GM23248 (cell line): ENCODE results near the gene PLEKHG3. TPM values are rescaled to one million over a fixed set of nuclear protein-coding genes. Genes with fewer than 3 reads are reported as not detected.
"Not testable (repeated sequence)": the region's sequence is repeated elsewhere in the genome, so short reads cannot be mapped to it uniquely, and the experiment has no call there.

Source experiments
- DNase-seq: peaks from one replicate; pipeline ENCODE4 v3.0.0-alpha.2; 2015
- H2AFZ ChIP-seq: fragments of 200-600 bp; sonication (generic); 2 replicates; pipeline ENCODE4 v1.6.1; 2016; ENCODE audit warnings: antibody characterized with exemption
- H3F3A ChIP-seq: fragments of 200-600 bp; sonication (generic); 2 replicates; pipeline ENCODE4 v1.6.1; 2016; ENCODE audit warnings: mild to moderate bottlenecking, antibody characterized with exemption, mixed run types; ENCODE audit not compliant: insufficient read depth
- H3K27ac ChIP-seq: fragments of 200-600 bp; sonication (generic); 2 replicates; pipeline ENCODE4 v1.5.1; 2016; ENCODE audit warnings: mild to moderate bottlenecking
- H3K27me3 ChIP-seq: fragments of 200-600 bp; sonication (generic); replicated peaks from 2 replicates; pipeline ENCODE4 v1.6.1; 2016; ENCODE audit warnings: mild to moderate bottlenecking; ENCODE audit not compliant: insufficient read depth
- H3K36me3 ChIP-seq: fragments of 200-600 bp; sonication (generic); 2 replicates; pipeline ENCODE4 v1.6.1; 2016; ENCODE audit warnings: low read depth, mild to moderate bottlenecking
- H3K4me1 ChIP-seq: fragments of 200-600 bp; sonication (generic); 2 replicates; pipeline ENCODE4 v1.6.1; 2016; ENCODE audit warnings: mild to moderate bottlenecking; ENCODE audit not compliant: insufficient read depth
- H3K4me2 ChIP-seq: fragments of 200-600 bp; sonication (generic); one replicate; pipeline ENCODE4 v1.6.1; 2016; ENCODE audit warnings: mild to moderate bottlenecking; ENCODE audit not compliant: unreplicated experiment
- H3K4me3 ChIP-seq: fragments of 200-600 bp; sonication (generic); 2 replicates; pipeline ENCODE4 v1.5.1; 2016; ENCODE audit warnings: mild to moderate bottlenecking
- H3K79me2 ChIP-seq: fragments of 200-600 bp; sonication (generic); 2 replicates; pipeline ENCODE4 v1.6.1; 2016; ENCODE audit warnings: mild to moderate bottlenecking; ENCODE audit not compliant: insufficient read depth
- H3K9ac ChIP-seq: fragments of 200-600 bp; sonication (generic); 2 replicates; pipeline ENCODE4 v1.6.1; 2016; ENCODE audit warnings: mild to moderate bottlenecking
- H3K9me2 ChIP-seq: fragments of 200-600 bp; sonication (generic); 2 replicates; pipeline ENCODE4 v1.6.1; 2016; ENCODE audit warnings: mixed run types, mild to moderate bottlenecking, moderate library complexity; ENCODE audit not compliant: insufficient read depth
- H3K9me3 ChIP-seq: fragments of 200-600 bp; sonication (generic); one replicate; pipeline ENCODE4 v1.6.1; 2017; ENCODE audit warnings: low read depth
- H4K20me1 ChIP-seq: fragments of 200-600 bp; sonication (generic); 2 replicates; pipeline ENCODE4 v1.6.0; 2016; ENCODE audit not compliant: insufficient read depth
- EZH2 ChIP-seq: fragments of 200-600 bp; sonication (generic); IDR thresholded peaks from 2 replicates; pipeline ENCODE4 v1.6.1; 2018; ENCODE audit warnings: antibody characterized with exemption, mild to moderate bottlenecking; ENCODE audit not compliant: insufficient read depth, poor library complexity, severe bottlenecking
- EZH2phosphoT487 ChIP-seq: fragments of 200-600 bp; sonication (generic); IDR thresholded peaks from 2 replicates; pipeline ENCODE4 v1.6.1; 2018; ENCODE audit warnings: antibody characterized with exemption, moderate library complexity, mild to moderate bottlenecking, low read depth; ENCODE audit not compliant: insufficient read depth
- WGBS, 2 experiments: methylation state at CpG; one replicate each; pipeline ENCODE4 v1.1.6; 2015 to 2017; ENCODE audit warnings: low lambda C conversion rate in 2 of 2, low coverage in 1 of 2; ENCODE audit errors: missing lambda C conversion rate in 2 of 2; 5-methylcytosine and 5-hydroxymethylcytosine counted together
- in situ Hi-C: fragments of 300-500 bp; cut with MboI; formaldehyde crosslinking; loops from 2 replicates; pipeline ENCODE4 v1.15.0; 2020
- polyA plus RNA-seq: library from polyadenylated mRNA; unstranded; fragments of >200 nt; fragmentation: Nextera tagmentation; extraction: Ambion mirVana; gene quantifications from 2 replicates; pipeline ENCODE4 v1.2.1, GENCODE V29; 2016
- total RNA-seq: library from RNA; depleted of rRNA; stranded (reverse); fragments of >200 nt; shearing (Covaris generic); gene quantifications from 2 replicates; pipeline ENCODE4 v1.2.3, GENCODE V29; 2014; rRNA removed

PLEKHG3 gene
- total RNA-seq (4.6 and 6.9 TPM in 2 replicates), polyA plus RNA-seq (2.1 and 2.4 TPM in 2 replicates)

DNA sequence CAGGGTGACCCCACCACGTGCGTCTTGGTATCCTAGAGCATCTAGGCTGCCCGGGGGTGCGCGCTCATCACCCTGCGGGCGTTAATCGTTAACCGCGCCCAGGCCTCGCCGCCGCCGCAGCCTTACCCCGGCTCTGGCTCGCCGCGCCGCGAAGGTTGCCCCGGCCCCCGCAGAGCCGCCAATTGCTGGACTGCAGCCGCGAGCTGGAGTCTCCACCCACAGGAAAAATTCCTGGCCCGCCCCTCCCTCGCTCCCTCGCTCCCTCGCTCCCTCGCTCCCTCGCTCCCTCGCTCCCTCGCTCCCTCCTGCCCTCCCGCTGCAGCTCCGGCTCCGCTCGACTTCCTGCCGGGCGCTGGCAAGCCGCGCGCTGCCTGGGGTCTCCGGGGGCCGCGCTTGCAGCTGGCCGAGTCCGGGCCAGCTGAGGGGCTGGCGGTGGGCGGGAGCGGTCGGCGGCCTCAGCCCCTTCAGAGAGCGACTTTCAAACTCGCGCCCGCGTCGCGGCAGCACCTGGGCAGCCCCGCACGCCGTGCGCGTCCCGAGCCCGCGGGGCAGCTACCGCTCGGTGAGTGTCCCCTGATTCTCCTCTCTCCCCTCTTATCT is at the start of gene PLEKHG3:
TSS of gene PLEKHG3 (plus strand) at position 282 of the 600 bp plus-strand sequence. CDS start 23,208 bp downstream, outside the sequence.
- H3K4me1 ChIP-seq = peaks cover 10% of the 10 kb centered on the region
- in situ Hi-C loops = no loop called here
- peak within 1 kb of the TSS; percentile 91 for H2AFZ ChIP-seq
- DNase-seq = peak; percentile 82
- no peaks in the 10 kb centered on the region for H4K20me1 ChIP-seq
- no peaks in the 10 kb centered on the region for H3K9me3 ChIP-seq
- H3K4me2 ChIP-seq = peak within 1 kb of the TSS; percentile 92
- H3K9ac ChIP-seq = peak within 1 kb of the TSS; percentile 74
- no peaks in the 10 kb centered on the region for H3K36me3 ChIP-seq
- peaks cover 11% of the 10 kb centered on the region; the same call in 1 of the 2 replicates for H3K27me3 ChIP-seq
- H3K4me3 ChIP-seq = peak within 1 kb of the TSS; percentile 89
- 1 to 2% methylated on average over 56 to 67 of the region's 69 CpGs for WGBS, 2 experiments
- H3K27ac ChIP-seq = no peak within 1 kb of the TSS
- no peaks in the 10 kb centered on the region for H3K79me2 ChIP-seq
- TF ChIP-seq EZH2 (no peak), EZH2phosphoT487 (no peak)
- no peaks in the 10 kb centered on the region for H3K9me2 ChIP-seq
- peaks cover 3% of the 10 kb centered on the region; the same call in 1 of the 2 replicates for H3F3A ChIP-seq

DNA sequence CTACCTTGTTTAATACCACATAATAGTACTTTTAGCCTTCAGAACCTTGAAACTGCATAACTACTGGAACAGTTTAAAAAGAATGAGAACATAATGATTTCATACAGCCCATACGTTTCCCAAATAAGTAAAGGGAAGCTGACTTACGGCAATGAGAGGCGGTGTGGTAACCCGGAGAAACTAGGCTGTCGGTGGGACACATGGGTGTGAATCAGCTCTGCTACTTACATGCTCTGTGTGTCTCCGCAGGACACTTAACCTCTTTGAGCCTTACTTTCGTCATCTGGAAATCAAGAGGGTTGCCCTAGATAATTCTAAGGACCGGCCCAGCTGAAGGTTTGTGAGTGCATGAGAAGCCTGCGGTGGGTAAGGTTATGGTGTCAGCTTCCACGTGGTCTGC is 49.3 kb upstream of the PLEKHG3 start:
- peaks cover 35% of the 10 kb centered on the region for H3K4me1 ChIP-seq
- H3K27me3 ChIP-seq = no peaks in the 10 kb centered on the region
- H4K20me1 ChIP-seq = no peaks in the 10 kb centered on the region
- peak overlapping the region; percentile 31 for H3K4me2 ChIP-seq
- no peaks in the 10 kb centered on the region for H3K9me3 ChIP-seq
- no peaks in the 10 kb centered on the region for H3K36me3 ChIP-seq
- H3K4me3 ChIP-seq = no peak overlapping the region
- peak overlapping the region; percentile 39; the same call in 1 of the 2 replicates for H3K9ac ChIP-seq
- 66 to 72% methylated on average over 10 of the region's 10 CpGs for WGBS, 2 experiments
- no peak for TF ChIP-seq EZH2phosphoT487
- TF ChIP-seq EZH2 = no peak
- in situ Hi-C loops = no loop called here
- DNase-seq = peak; percentile 30
- no peaks in the 10 kb centered on the region for H3K9me2 ChIP-seq
- H3K27ac ChIP-seq = peak overlapping the region; percentile 78
- no peaks in the 10 kb centered on the region for H3K79me2 ChIP-seq
- H3F3A ChIP-seq = peaks cover 22% of the 10 kb centered on the region
- no peak overlapping the region for H2AFZ ChIP-seq

DNA sequence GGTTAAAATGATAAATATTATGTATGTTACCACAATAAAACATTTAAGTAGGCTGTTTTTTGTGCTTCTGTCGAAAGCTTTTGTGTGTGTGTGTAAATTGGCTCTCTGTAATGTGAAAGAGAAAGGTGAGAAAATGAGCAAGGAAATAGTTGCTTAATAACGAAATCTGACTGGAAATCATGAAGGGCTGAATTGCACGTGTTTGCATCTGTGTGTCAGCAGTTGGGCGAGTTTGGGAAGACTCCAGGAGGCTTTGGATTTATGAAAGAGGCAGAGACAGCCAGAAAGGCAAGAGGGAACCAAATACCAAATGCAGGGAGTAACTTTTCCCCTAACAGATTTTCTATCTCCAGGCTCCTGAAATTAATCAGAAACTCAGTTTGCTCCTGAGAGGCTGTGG is 47.2 kb upstream of the PLEKHG3 start:
- H2AFZ ChIP-seq = peak overlapping the region; percentile 41; the same call in 1 of the 2 replicates
- in situ Hi-C loops = no loop called here
- H3K4me3 ChIP-seq = peak overlapping the region; percentile 23
- H4K20me1 ChIP-seq = no peaks in the 10 kb centered on the region
- peak overlapping the region; percentile 59 for H3K9ac ChIP-seq
- peak overlapping the region; percentile 75 for H3K27ac ChIP-seq
- H3K4me2 ChIP-seq = peak overlapping the region; percentile 38
- H3K9me2 ChIP-seq = no peaks in the 10 kb centered on the region
- no peaks in the 10 kb centered on the region for H3K27me3 ChIP-seq
- peaks cover 35% of the 10 kb centered on the region for H3K4me1 ChIP-seq
- H3K79me2 ChIP-seq = no peaks in the 10 kb centered on the region
- TF ChIP-seq EZH2phosphoT487 (no peak), EZH2 (no peak)
- WGBS, 2 experiments = 5 to 6% methylated on average over 4 of the region's 4 CpGs
- no peaks in the 10 kb centered on the region for H3K9me3 ChIP-seq
- no peaks in the 10 kb centered on the region for H3K36me3 ChIP-seq
- peaks cover 22% of the 10 kb centered on the region for H3F3A ChIP-seq
- DNase-seq = peak; percentile 94

DNA sequence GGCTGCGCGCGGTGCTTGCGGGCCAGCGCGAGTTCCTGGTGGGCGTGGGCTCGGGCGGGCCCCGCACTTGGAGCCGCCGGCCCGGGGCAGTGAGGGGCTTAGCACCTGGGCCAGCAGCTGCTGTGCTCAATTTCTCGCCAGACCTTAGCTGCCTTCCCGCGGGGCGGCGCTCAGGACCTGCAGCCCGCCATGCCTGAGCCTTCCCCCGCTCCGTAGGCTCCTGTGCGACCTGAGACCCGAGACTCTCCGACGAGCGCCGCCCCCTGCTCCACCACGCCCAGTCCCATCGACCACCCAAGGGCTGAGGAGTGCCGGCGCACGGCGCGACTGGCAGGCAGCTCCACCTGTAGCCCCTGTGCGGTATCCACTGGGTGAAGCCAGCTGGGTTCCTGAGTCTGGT is 46.0 kb upstream of the PLEKHG3 start:
- Histone ChIP-seq H3K4me2 (no peak overlapping the region), H3K9me2 (no peaks in the 10 kb centered on the region), H3K4me3 (no peak overlapping the region), H3K9ac (no peak overlapping the region), H4K20me1 (no peaks in the 10 kb centered on the region), H3K9me3 (no peaks in the 10 kb centered on the region), H3K79me2 (no peaks in the 10 kb centered on the region), H3F3A (peaks cover 16% of the 10 kb centered on the region), H3K36me3 (no peaks in the 10 kb centered on the region), H3K27ac (no peak overlapping the region), H3K4me1 (peaks cover 35% of the 10 kb centered on the region), H2AFZ (no peak overlapping the region), H3K27me3 (no peaks in the 10 kb centered on the region)
- TF ChIP-seq EZH2phosphoT487 = no peak
- TF ChIP-seq EZH2 = no peak
- in situ Hi-C loops = no loop called here
- WGBS, 2 experiments = 95% methylated on average over 20 to 35 of the region's 35 CpGs
- DNase-seq = no peak

DNA sequence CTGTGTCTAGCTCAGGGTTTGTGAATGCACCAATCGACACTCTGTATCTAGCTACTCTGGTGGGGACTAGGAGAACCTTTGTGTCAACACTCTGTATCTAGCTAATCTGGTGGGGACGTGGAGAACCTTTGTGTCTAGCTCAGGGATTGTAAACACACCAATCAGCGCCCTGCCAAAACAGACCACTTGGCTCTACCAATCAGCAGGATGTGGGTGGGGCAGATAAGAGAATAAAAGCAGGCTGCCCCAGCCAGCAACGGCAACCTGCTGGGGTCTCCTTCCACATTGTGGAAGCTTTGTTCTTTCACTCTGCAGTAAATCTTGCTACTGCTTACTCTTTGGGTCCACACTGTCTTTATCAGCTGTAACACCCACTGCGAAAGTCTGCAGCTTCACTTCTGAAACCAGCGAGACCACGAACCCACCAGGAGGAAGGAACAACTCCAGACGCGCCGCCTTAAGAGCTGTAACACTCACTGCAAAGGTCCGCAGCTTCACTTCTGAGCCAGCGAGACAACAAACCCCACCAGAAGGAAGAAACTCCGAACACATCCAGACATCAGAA is 45.4 kb upstream of the PLEKHG3 start:
- H3K9me3 ChIP-seq, H3K27me3 ChIP-seq, DNase-seq, H2AFZ ChIP-seq, H3K9me2 ChIP-seq, in situ Hi-C loops, H4K20me1 ChIP-seq, H3K4me3 ChIP-seq, H3K4me2 ChIP-seq, H3K9ac ChIP-seq, H3K36me3 ChIP-seq, H3K79me2 ChIP-seq: not testable (repeated sequence)
- peaks cover 30% of the 10 kb centered on the region for H3K4me1 ChIP-seq
- whole genome bisulfite sequencing, 2 experiments = 90 to 92% methylated on average over 13 of the region's 13 CpGs
- H3K27ac ChIP-seq = peak overlapping the region; percentile 44; the same call in 1 of the 2 replicates
- peaks cover 12% of the 10 kb centered on the region for H3F3A ChIP-seq
